Dedifferentiated amniotic fluid mesenchymal stem cell (primary cell): ENCODE measurements around the gene CXorf65.
A peak's percentile ranks its signal among the peaks of the same experiment; 100 is the strongest.

Experiments
- DNase-seq: peaks from one replicate; pipeline ENCODE4 v3.0.0-alpha.2; 2016; ENCODE audit errors: extremely low spot score

The CXorf65 gene

DNA sequence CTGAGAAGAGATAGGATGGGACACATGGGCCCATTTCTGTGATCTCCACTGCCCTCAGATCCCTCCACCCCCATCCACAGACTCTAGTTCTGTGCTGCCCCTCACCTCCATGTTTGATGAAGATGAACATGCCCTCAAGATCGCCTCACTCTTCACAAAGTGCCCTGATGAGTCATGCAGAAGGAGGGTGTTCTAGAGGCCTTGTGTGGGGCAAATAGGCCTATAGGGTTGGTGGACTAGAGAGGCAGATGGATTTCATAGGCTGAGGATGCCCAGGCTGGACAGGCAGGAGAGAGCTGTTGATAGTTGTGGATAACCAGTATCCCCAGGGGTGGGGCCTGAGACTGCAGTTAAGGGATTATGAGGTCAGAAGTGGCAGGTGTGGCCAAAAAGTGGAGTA is at the start of gene CXorf65:
CXorf65 (minus strand) TSS at position 314 of the 400 bp plus-strand sequence; CDS start at position 130, 184 bp downstream.
- no peak for DNase-seq

- no peak for DNase-seq
Measured at GRCh38 chrX:71154641-71155040, 48.1 kb upstream of the CXorf65 start.

DNA sequence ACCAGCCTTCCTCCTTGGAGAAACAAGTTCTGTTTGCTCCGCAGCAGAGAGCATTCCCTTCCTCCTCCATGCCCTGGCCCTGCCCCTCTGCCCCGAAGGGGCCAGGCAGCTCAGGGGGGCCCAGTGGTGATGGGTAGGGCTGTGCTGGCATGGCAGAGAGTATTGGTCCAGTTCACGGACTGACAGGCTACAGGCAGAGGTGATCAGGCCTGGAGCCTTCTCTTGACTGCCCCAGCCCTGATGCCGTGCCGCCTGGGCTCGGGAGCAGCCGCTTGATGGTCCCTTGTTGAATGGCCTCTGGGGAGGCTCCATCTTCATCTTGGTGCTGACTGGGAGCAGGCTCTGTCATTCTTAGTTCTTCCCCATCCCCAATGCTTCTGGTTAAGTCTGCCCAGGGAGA is 47.7 kb upstream of the CXorf65 start:
- DNase-seq, result no peak

- no peak for DNase-seq
Measured at GRCh38 chrX:71151366-71151765, 44.8 kb upstream of the CXorf65 start.

- no peak for DNase-seq
Measured at GRCh38 chrX:71148278-71148663, 41.7 kb upstream of the CXorf65 start.

DNA sequence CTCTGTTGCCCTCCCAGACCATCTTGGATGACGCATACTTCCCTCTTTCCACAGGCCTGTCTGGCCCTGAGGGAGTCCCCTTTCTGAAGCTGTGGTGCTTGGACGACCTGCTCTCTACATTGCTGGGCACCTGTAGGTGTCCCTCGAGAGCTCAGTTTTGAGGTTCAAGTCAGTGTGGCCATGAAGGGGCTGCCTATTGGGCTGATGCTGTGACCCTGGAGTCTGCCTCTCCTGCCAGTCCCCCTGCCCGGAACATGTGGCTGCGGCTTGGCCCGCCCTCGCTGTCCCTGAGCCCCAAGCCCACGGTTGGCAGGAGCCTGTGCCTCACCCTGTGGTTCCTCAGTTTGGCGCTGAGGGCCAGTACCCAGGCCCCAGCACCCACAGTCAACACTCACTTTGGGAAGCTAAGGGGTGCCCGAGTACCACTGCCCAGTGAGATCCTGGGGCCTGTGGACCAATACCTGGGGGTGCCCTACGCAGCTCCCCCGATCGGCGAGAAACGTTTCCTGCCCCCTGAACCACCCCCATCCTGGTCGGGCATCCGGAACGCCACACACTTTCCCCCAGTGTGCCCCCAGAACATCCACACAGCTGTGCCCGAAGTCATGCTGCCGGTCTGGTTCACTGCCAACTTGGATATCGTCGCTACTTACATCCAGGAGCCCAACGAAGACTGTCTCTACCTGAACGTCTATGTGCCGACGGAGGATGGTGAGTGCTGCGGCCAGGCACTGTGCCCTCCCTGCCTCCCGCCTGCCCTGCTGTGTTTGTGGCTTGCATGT is 41.1 kb upstream of the CXorf65 start:
- DNase-seq, result no peak

DNA sequence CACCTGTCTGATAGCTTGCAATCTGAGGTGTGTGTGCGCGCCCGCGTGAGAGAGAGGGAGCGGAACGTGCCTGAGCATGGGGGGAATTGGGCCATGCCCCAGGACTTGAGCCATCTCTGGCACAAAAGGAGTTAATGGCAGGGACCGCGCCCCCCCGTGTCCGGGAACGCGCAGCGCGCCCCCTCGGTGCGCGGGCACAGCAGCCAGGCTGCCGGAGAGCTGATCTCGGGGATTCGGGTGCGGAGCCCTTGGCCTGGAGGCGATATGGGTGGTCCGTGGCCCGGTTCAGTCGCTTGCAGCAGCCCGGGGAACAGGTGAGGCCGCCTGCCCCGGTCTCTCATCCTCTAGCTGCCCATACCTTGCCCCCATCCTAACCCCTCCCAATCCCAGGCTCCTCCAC is 38.1 kb upstream of the CXorf65 start, which contains the start of gene NLGN3:
NLGN3 (plus strand) TSS at position 191 of the 400 bp plus-strand sequence. CDS start 2,909 bp downstream, outside the sequence.
- DNase-seq, result no peak

DNA sequence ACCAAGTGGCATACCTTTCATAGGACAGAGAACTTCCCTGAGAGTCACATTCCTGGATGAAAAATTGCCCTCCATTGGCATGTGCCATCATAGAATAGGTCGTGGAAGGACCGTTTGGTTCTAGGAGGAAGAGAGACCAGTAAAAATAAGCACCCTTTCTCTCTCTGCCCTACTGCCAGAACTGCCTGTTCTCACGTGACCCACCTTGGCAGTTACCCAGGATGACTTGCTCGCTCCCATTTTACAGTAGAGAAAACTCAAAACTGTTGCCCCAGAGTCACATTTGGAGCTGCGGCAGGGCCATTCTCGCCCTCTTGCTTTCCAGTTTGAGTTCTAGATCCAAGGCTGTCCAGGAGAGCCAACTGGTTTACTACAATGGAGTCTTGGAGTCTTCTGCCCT is 37.0 kb upstream of the CXorf65 start:
- no peak for DNase-seq

DNA sequence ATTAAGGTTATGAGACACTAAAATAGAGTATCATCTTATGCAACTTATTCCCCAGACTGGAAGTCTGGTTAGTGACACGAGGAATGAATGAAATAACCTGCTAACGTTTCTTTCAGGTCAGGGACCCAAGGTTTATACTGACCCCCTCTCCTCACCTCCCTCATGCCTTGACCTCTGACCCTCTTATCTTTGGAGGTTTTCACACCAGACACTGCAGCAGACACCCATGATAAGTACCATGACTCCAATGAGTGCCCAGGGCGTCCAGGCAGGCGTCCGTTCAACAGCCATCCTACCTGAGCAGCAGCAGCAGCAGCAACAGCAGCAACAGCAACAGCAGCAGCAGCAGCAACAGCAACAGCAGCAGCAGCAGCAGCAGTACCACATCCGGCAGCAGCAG is 33.9 kb upstream of the CXorf65 start:
- no peak for DNase-seq

GRCh38 chrX:71131510-71131909 is 25.0 kb upstream of the CXorf65 start:
- DNase-seq, result no peak

DNA sequence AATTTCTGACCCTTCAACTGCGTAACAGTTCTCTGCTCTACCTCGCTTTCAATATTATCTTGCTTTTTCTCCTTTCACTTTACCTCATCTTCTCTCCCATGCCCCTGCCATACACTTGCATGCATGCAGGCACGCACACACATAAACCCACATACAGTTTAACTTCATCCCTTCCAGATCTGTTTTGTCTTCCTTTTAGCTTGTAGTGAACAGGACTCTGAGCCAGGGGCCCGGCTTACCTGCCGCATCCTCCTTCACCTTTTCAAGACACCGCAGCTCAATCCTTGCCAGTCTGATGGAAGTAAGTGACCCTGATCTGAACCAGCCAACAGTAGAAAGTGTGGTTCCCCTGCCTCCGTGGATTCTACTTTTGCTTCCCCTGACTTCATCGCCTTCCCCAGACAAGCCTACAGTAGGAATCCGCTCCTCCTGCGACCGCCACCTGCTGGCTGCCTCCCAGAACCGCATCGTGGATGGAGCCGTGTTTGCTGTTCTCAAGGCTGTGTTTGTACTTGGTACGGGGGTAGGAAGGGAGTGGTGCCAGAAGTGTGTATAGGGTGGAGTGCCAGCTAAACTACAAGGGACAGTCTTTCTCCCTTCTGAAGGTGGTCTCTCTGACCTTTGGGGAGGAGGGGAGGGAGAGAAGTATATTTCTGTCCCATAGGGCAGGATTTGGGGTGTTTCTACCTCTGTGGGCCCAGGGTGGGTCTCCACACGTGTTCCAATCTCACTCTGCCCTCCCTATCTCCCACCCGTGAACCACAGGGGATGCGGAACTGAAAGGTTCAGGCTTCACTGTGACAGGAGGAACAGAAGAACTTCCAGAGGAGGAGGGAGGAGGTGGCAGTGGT is 22.6 kb upstream of the CXorf65 start:
- DNase-seq, result no peak

GRCh38 chrX:71128166-71128833 is 21.8 kb upstream of the CXorf65 start:
- DNase-seq, result no peak

DNA sequence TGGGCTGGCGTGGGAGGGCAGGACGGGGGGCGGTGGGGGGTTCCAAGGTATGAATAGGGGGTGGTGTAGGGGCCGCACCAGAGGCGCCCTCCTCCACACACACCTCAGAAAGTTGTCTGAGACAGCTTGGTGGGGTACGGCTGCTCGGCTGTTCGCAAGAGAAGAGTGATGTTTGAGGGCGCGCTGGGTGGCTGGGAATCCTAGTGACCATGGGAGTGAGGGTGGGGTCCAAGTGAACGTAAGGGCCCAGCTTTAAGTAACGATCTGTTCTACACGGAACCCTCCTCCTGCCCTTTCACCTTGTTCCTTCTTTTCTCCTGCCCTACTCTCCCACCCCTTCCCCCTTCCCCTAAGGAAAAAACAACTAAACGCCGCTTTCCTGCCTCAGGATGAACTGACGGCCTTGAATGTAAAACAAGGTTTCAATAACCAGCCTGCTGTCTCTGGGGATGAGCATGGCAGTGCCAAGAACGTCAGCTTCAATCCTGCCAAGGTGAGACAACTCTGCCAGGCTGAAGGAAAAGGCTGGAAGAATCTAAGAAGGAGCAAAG is 12.5 kb upstream of the CXorf65 start:
- DNase-seq, result no peak

- peak; percentile 77 for DNase-seq
Measured at GRCh38 chrX:71118032-71118984, 11.8 kb upstream of the CXorf65 start, which contains the start of gene MED12. Gene MED12, plus strand, starts transcription at chrX:71118596. Its CDS starts 159 bp downstream, at chrX:71118755.

GRCh38 chrX:71117358-71117757 is 10.8 kb upstream of the CXorf65 start:
- DNase-seq, result no peak

GRCh38 chrX:71111921-71112431 is 5.4 kb upstream of the CXorf65 start:
- no peak for DNase-seq

DNA sequence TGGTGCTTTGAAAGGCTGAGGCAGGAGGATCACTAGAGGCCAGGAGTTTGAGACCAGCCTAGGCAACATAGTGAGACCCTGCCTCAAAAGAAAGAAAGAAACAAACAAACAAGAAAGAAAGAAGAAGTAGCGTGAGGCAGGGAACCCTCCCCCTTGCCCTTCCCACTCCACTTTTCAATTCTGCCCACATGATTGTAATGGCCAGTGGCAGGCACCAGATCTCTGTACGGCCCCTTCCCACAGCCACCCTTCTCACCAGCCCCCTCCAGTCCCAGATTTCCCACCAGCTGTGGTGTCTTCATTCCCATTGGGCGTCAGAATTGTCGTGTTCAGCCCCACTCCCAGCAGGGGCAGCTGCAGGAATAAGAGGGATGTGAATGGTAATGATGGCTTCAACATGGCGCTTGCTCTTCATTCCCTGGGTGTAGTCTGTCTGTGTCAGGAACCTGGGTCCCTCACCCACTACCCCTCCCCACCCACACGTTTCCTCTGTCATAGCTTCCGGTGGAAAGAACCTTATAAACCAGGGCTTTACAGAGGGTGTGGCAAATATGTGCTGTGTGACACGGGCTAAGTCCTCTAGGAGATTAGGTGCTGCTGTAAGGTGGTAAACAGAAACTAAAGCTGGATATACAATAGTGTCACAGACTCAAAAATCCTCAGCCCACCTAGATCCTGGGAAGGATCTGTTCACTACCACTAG is 4.8 kb upstream of the CXorf65 start, which contains the start of gene IL2RG:
IL2RG (minus strand) TSS at position 437 of the 703 bp plus-strand sequence; CDS start at position 399, 38 bp downstream.
- no peak for DNase-seq

DNA sequence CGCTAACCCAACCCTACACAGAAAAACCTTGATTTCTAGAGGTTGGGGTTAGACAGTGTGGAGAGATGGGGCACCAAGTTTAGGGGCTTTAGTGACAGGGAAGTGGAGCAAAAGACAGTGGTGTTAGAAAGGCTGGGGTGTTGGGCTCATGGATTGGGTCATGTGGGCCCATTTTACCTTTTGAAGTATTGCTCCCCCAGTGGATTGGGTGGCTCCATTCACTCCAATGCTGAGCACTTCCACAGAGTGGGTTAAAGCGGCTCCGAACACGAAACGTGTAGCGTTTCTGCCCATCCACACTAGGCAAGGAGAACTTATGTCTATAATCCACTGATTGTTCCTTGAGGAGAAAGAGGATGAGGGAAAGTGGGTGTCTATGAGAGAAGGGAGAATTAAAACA is 2.5 kb upstream of the CXorf65 start:
- DNase-seq, result no peak

GRCh38 chrX:71107762-71108360 is 1.3 kb upstream of the CXorf65 start:
- no peak for DNase-seq
